Keratinocyte (primary cell): ENCODE measurements around the gene SLC29A2. TPM values are rescaled to one million over a fixed set of nuclear protein-coding genes. Genes with fewer than 3 reads are reported as not detected.

Experiments used
- DNase-seq: peaks from one replicate; pipeline ENCODE4 v3.0.0-alpha.2; 2011; ENCODE audit warnings: low read depth, missing footprints, low spot score
- FAIRE-seq: peaks from 2 replicates; lab custom pipeline; 2011; peaks lifted over from hg19 to GRCh38; lab: Jason Lieb, UNC
- H2AFZ ChIP-seq: 2 replicates; pipeline ENCODE4 v1.6.0; 2012; ENCODE audit warnings: low read length, control low read depth, inconsistent platforms; ENCODE audit not compliant: control insufficient read depth
- H3K27ac ChIP-seq: 2 replicates; pipeline ENCODE4 v1.5.1; 2011; ENCODE audit warnings: low read length; ENCODE audit not compliant: control insufficient read depth, insufficient read depth
- H3K27me3 ChIP-seq: 3 replicates; pipeline ENCODE4 v1.6.0; 2011; ENCODE audit warnings: low read length; ENCODE audit not compliant: control insufficient read depth, insufficient read depth; ENCODE audit errors: extremely low read depth
- H3K36me3 ChIP-seq, 2 experiments: 2 replicates in 1 of 2; 3 replicates in 1 of 2; pipeline ENCODE4 v1.5.1; 2011; ENCODE audit warnings: low read length in 2 of 2, mild to moderate bottlenecking in 1 of 2; ENCODE audit not compliant: control insufficient read depth in 2 of 2, insufficient read depth in 2 of 2; ENCODE audit errors: extremely low read depth in 1 of 2
- H3K4me1 ChIP-seq: 3 replicates; pipeline ENCODE4 v1.5.1; 2011; ENCODE audit warnings: low read length; ENCODE audit not compliant: control insufficient read depth, insufficient read depth; ENCODE audit errors: extremely low read depth
- H3K4me2 ChIP-seq: 3 replicates; pipeline ENCODE4 v1.6.0; 2011; ENCODE audit warnings: low read depth, low read length; ENCODE audit not compliant: control insufficient read depth, insufficient read depth; ENCODE audit errors: extremely low read depth
- H3K4me3 ChIP-seq, 3 experiments: fragments of 200-600 bp in 1 of 3; sonication (generic) in 1 of 3; 2 replicates in 2 of 3; 3 replicates in 1 of 3; pipeline ENCODE4 v1.5.1; 2011 to 2016; ENCODE audit warnings: low read length in 3 of 3, mild to moderate bottlenecking in 3 of 3, control low read depth in 2 of 3, inconsistent platforms in 1 of 3, low read depth in 1 of 3, mixed read lengths in 1 of 3, mixed run types in 1 of 3, moderate library complexity in 1 of 3; ENCODE audit not compliant: control insufficient read depth in 2 of 3, insufficient read depth in 2 of 3; ENCODE audit errors: extremely low read depth in 1 of 3
- H3K79me2 ChIP-seq: 2 replicates; pipeline ENCODE4 v1.6.0; 2012; ENCODE audit warnings: low read length; ENCODE audit not compliant: control insufficient read depth, insufficient read depth
- H3K9ac ChIP-seq: 3 replicates; pipeline ENCODE4 v1.6.0; 2011; ENCODE audit warnings: low read length; ENCODE audit not compliant: control insufficient read depth, insufficient read depth; ENCODE audit errors: extremely low read depth
- H3K9me1 ChIP-seq: 3 replicates; pipeline ENCODE4 v1.6.0; 2011; ENCODE audit warnings: low read length; ENCODE audit not compliant: control insufficient read depth, insufficient read depth; ENCODE audit errors: extremely low read depth
- H3K9me3 ChIP-seq: 2 replicates; pipeline ENCODE4 v1.5.1; 2012; ENCODE audit warnings: low read depth, low read length; ENCODE audit not compliant: control insufficient read depth
- H4K20me1 ChIP-seq: 3 replicates; pipeline ENCODE4 v1.6.0; 2011; ENCODE audit warnings: low read length; ENCODE audit not compliant: control insufficient read depth, insufficient read depth; ENCODE audit errors: extremely low read depth
- CTCF ChIP-seq, 3 experiments: IDR thresholded peaks in 1 of 3; conservative IDR thresholded peaks in 1 of 3; optimal IDR thresholded peaks in 1 of 3; 2 replicates in 2 of 3; 3 replicates in 1 of 3; pipeline versions ENCODE3 to v1.5.1; 2011; ENCODE audit warnings: low read length in 3 of 3, mild to moderate bottlenecking in 3 of 3, moderate library complexity in 2 of 3, control low read depth in 1 of 3, inconsistent platforms in 1 of 3; ENCODE audit not compliant: insufficient read depth in 2 of 3; ENCODE audit errors: extremely low read depth in 1 of 3
- EZH2 ChIP-seq: IDR thresholded peaks from one replicate; pipeline ENCODE4 v1.6.1; 2012; ENCODE audit warnings: inconsistent platforms, mild to moderate bottlenecking, low read length, moderate library complexity
- dilution Hi-C: fragments of 300-500 bp; cut with MboI; formaldehyde crosslinking; loops from one replicate; pipeline ENCODE4 v1.7.0; 2020; ENCODE audit warnings: low sequenced_read_pairs; ENCODE audit not compliant: extremely low pct_ligation_motif_present
- polyA plus RNA-seq, 5 experiments: library from polyadenylated mRNA; depleted of rRNA in 3 of 5; stranded (reverse) in 3 of 5; stranded (forward) in 1 of 5; unstranded in 1 of 5; fragments of >200 nt; gene quantifications; 1 replicate in 1 of 5; 2 replicates in 3 of 5; 3 replicates in 1 of 5; pipeline versions ENCODE4 v1.2.1 to v1.2.3, GENCODE V29; 2011 to 2012; ENCODE audit warnings: missing spikeins in 2 of 5, low read depth in 1 of 5, low replicate concordance in 1 of 5

Gene SLC29A2
- polyA plus RNA-seq, 1 donor (not counting 4 experiments of a cell fraction or from before 2014, with no cell fraction given) = 1.7 TPM

- no peaks in the 10 kb centered on the region for H3K36me3 ChIP-seq
- no peak overlapping the region for H3K4me3 ChIP-seq
- H2AFZ ChIP-seq = no peak overlapping the region
- dilution Hi-C loops = no loop called here
- H3K79me2 ChIP-seq = no peaks in the 10 kb centered on the region
- FAIRE-seq = no peak
- no peaks in the 10 kb centered on the region for H3K9me3 ChIP-seq
- no peak overlapping the region for H3K27ac ChIP-seq
- no peak for DNase-seq
- peaks cover 5% of the 10 kb centered on the region for H4K20me1 ChIP-seq
- H3K4me2 ChIP-seq = no peak overlapping the region
- TF ChIP-seq CTCF (optimal IDR thresholded peaks at IDR 0.05 in 1 of 3, IDR thresholded peaks at IDR 0.05 in 1 of 3, conservative IDR thresholded peaks at IDR 0.05 in 1 of 3; ENCODE audit: extremely low read depth in 1 of 3, insufficient read depth in 2 of 3, low read length in 3 of 3) (no peak), EZH2 (no peak)
- H3K9ac ChIP-seq = no peak overlapping the region
- no peaks in the 10 kb centered on the region for H3K9me1 ChIP-seq
- H3K27me3 ChIP-seq = peaks cover 53% of the 10 kb centered on the region
- peaks cover 5% of the 10 kb centered on the region for H3K4me1 ChIP-seq
These were observed 43.9 kb upstream of the SLC29A2 start for GRCh38 chr11:66415423-66415822.

GRCh38 chr11:66414120-66414934 lies 42.8 kb upstream of the SLC29A2 start:
- TF ChIP-seq EZH2 (no peak), CTCF (optimal IDR thresholded peaks at IDR 0.05 in 1 of 3, IDR thresholded peaks at IDR 0.05 in 1 of 3, conservative IDR thresholded peaks at IDR 0.05 in 1 of 3; ENCODE audit: extremely low read depth in 1 of 3, insufficient read depth in 2 of 3, low read length in 3 of 3) (no peak)
- no peaks in the 10 kb centered on the region for H3K9me3 ChIP-seq
- H2AFZ ChIP-seq = no peak overlapping the region
- dilution Hi-C loops = no loop called here
- H3K27ac ChIP-seq = no peak overlapping the region
- DNase-seq = no peak
- H3K79me2 ChIP-seq = no peaks in the 10 kb centered on the region
- no peak for FAIRE-seq
- peaks cover 5% of the 10 kb centered on the region for H3K4me1 ChIP-seq
- H3K9me1 ChIP-seq = no peaks in the 10 kb centered on the region
- H3K4me3 ChIP-seq = no peak overlapping the region
- peaks cover 5% of the 10 kb centered on the region for H4K20me1 ChIP-seq
- H3K27me3 ChIP-seq = peaks cover 53% of the 10 kb centered on the region
- H3K9ac ChIP-seq = no peak overlapping the region
- H3K36me3 ChIP-seq = no peaks in the 10 kb centered on the region
- H3K4me2 ChIP-seq = no peak overlapping the region
